Right lobe of liver (tissue), 4 donors: Measurements from ENCODE around the gene HSD17B8.

ENCODE experiments used
- CTCF ChIP-seq, 4 donors: fragments of 200-600 bp in 3 of 4; fragments of 450-650 bp in 1 of 4; IDR thresholded peaks; one replicate each; pipeline versions ENCODE4 v1.5.1 to v1.8.0; 2016 to 2022; ENCODE audit warnings: antibody characterized with exemption in 4 of 4, mild to moderate bottlenecking in 2 of 4
- POLR2A ChIP-seq: fragments of 450-650 bp; IDR thresholded peaks from one replicate; pipeline ENCODE4 v1.6.1; 2017; ENCODE audit warnings: antibody characterized with exemption, mild to moderate bottlenecking
- donor health status: DM: no; HTN: no; CAD: no.
- donor health status: DM: no; HTN: no; CAD: no.
- donor health status: DM: no; HTN: yes; CAD: no.

- TF ChIP-seq CTCF (IDR thresholded peaks at IDR 0.05) (no peak), POLR2A (no peak)
Measured at GRCh38 chr6:33192105-33192646, 12.3 kb upstream of the HSD17B8 start, which contains the start of gene COL11A2.
